OCI-LY1 (cell line): ENCODE results near the gene CUX1.

ENCODE experiments used
- H2AFZ ChIP-seq: fragments of 200-600 bp; sonication (generic), shearing (Covaris generic); 2 replicates; pipeline ENCODE4 v1.6.0; 2014; ENCODE audit warnings: antibody characterized with exemption, mild to moderate bottlenecking, low read length
- H3F3A ChIP-seq: fragments of 200-600 bp; sonication (generic), shearing (Covaris generic); 2 replicates; pipeline ENCODE4 v1.6.0; 2014; ENCODE audit warnings: mild to moderate bottlenecking, antibody characterized with exemption, low read length, moderate library complexity; ENCODE audit not compliant: insufficient read depth
- H3K27ac ChIP-seq: fragments of 200-600 bp; sonication (generic); 2 replicates; pipeline ENCODE4 v1.5.1; 2014; ENCODE audit warnings: low read length, mixed run types, mild to moderate bottlenecking, low read depth; ENCODE audit not compliant: poor library complexity, severe bottlenecking
- H3K27me3 ChIP-seq: fragments of 200-600 bp; sonication (generic); 2 replicates; pipeline ENCODE4 v1.6.0; 2014; ENCODE audit warnings: antibody characterized with exemption, mild to moderate bottlenecking, low read length, moderate library complexity; ENCODE audit not compliant: insufficient read depth
- H3K36me3 ChIP-seq: fragments of 200-600 bp; sonication (generic); 2 replicates; pipeline ENCODE4 v1.6.1; 2014; ENCODE audit warnings: mild to moderate bottlenecking, antibody characterized with exemption, low read length, moderate library complexity, mixed read lengths; ENCODE audit not compliant: insufficient read depth
- H3K4me1 ChIP-seq: fragments of 200-600 bp; sonication (generic); 2 replicates; pipeline ENCODE4 v1.5.1; 2014; ENCODE audit warnings: mild to moderate bottlenecking, low read length, moderate library complexity; ENCODE audit not compliant: insufficient read depth, severe bottlenecking
- H3K4me2 ChIP-seq: fragments of 200-600 bp; sonication (generic), shearing (Covaris generic); 2 replicates; pipeline ENCODE4 v1.6.1; 2014; ENCODE audit warnings: low read length
- H3K4me3 ChIP-seq: fragments of 200-600 bp; sonication (generic); 2 replicates; pipeline ENCODE4 v1.5.1; 2014; ENCODE audit warnings: low read length, low read depth, mild to moderate bottlenecking, mixed read lengths; ENCODE audit not compliant: poor library complexity, severe bottlenecking
- H3K79me2 ChIP-seq: fragments of 200-600 bp; shearing (Covaris generic); 2 replicates; pipeline ENCODE4 v1.6.1; 2016; ENCODE audit warnings: mixed run types, low read length, mixed read lengths; ENCODE audit not compliant: insufficient read depth
- H3K9ac ChIP-seq: fragments of 200-600 bp; sonication (generic), shearing (Covaris generic); 2 replicates; pipeline ENCODE4 v1.6.1; 2014; ENCODE audit warnings: mild to moderate bottlenecking, low read length, mixed read lengths
- H3K9me2 ChIP-seq: fragments of 200-600 bp; sonication (generic), shearing (Covaris generic); 2 replicates; pipeline ENCODE4 v1.6.1; 2014; ENCODE audit warnings: low read depth, mild to moderate bottlenecking, low read length, mixed read lengths
- H3K9me3 ChIP-seq: fragments of 200-600 bp; shearing (Covaris generic); 2 replicates; pipeline ENCODE4 v1.6.1; 2014; ENCODE audit warnings: low read length, mixed read lengths
- H4K20me1 ChIP-seq: fragments of 200-600 bp; sonication (generic), shearing (Covaris generic); 2 replicates; pipeline ENCODE4 v1.6.0; 2016; ENCODE audit warnings: mild to moderate bottlenecking, low read length; ENCODE audit not compliant: insufficient read depth
- CTCF ChIP-seq: fragments of 200-600 bp; sonication (generic), shearing (Covaris generic); IDR thresholded peaks from 2 replicates; pipeline ENCODE4 v1.5.1; 2017; ENCODE audit warnings: mild to moderate bottlenecking, antibody characterized with exemption, low read length, moderate library complexity, mixed read lengths
- EZH2 ChIP-seq: fragments of 200-600 bp; sonication (generic), shearing (Covaris generic); IDR thresholded peaks from 2 replicates; pipeline ENCODE4 v1.8.0; 2017; ENCODE audit warnings: borderline replicate concordance, mixed run types, mild to moderate bottlenecking, antibody characterized with exemption, low read length, moderate library complexity, mixed read lengths

CUX1 gene

GRCh38 chr7:101951757-101952156 is 134.3 kb downstream of the CUX1 start:
- Histone ChIP-seq H3K36me3 (peaks cover 43% of the 10 kb centered on the region), H2AFZ (no peak overlapping the region), H3K4me1 (peaks cover 82% of the 10 kb centered on the region), H3K79me2 (peaks cover 40% of the 10 kb centered on the region), H3K9ac (no peak overlapping the region), H3K4me3 (no peak overlapping the region), H3F3A (peaks cover 9% of the 10 kb centered on the region; the same call in 1 of the 2 replicates), H3K4me2 (no peak overlapping the region), H3K27me3 (no peaks in the 10 kb centered on the region), H4K20me1 (no peaks in the 10 kb centered on the region), H3K27ac (no peak overlapping the region), H3K9me3 (no peaks in the 10 kb centered on the region), H3K9me2 (no peaks in the 10 kb centered on the region)
- TF ChIP-seq EZH2 (no peak), CTCF (no peak)

- H3K9ac ChIP-seq: peak overlapping the region; percentile 9; the same call in 1 of the 2 replicates
- H3K36me3 ChIP-seq: peaks cover 43% of the 10 kb centered on the region
- no peaks in the 10 kb centered on the region for H3K9me3 ChIP-seq
- H2AFZ ChIP-seq: no peak overlapping the region
- TF ChIP-seq CTCF: no peak
- no peak for TF ChIP-seq EZH2
- H3K9me2 ChIP-seq: no peaks in the 10 kb centered on the region
- no peaks in the 10 kb centered on the region for H3K27me3 ChIP-seq
- H3K27ac ChIP-seq: peak overlapping the region; percentile 90
- peaks cover 9% of the 10 kb centered on the region; the same call in 1 of the 2 replicates for H3F3A ChIP-seq
- H4K20me1 ChIP-seq: no peaks in the 10 kb centered on the region
- H3K4me1 ChIP-seq: peaks cover 82% of the 10 kb centered on the region
- peak overlapping the region; percentile 7; the same call in 1 of the 2 replicates for H3K4me2 ChIP-seq
- H3K79me2 ChIP-seq: peaks cover 39% of the 10 kb centered on the region
- no peak overlapping the region for H3K4me3 ChIP-seq
Observed at GRCh38 chr7:101952355-101953247, 135.2 kb downstream of the CUX1 start.

- H3K27me3 ChIP-seq: no peaks in the 10 kb centered on the region
- peaks cover 82% of the 10 kb centered on the region for H3K4me1 ChIP-seq
- H3K9ac ChIP-seq: peak overlapping the region; percentile 9; the same call in 1 of the 2 replicates
- H3K4me3 ChIP-seq: no peak overlapping the region
- peaks cover 9% of the 10 kb centered on the region; the same call in 1 of the 2 replicates for H3F3A ChIP-seq
- H3K79me2 ChIP-seq: peaks cover 40% of the 10 kb centered on the region
- peaks cover 41% of the 10 kb centered on the region for H3K36me3 ChIP-seq
- H4K20me1 ChIP-seq: no peaks in the 10 kb centered on the region
- H3K9me3 ChIP-seq: no peaks in the 10 kb centered on the region
- TF ChIP-seq CTCF (no peak), EZH2 (no peak)
- no peaks in the 10 kb centered on the region for H3K9me2 ChIP-seq
- H3K4me2 ChIP-seq: peak overlapping the region; percentile 7; the same call in 1 of the 2 replicates
- no peak overlapping the region for H2AFZ ChIP-seq
- peak overlapping the region; percentile 90 for H3K27ac ChIP-seq
Observed at GRCh38 chr7:101953248-101953819, 135.9 kb downstream of the CUX1 start.
